GM10266 (cell line): ENCODE measurements around the gene CACNA2D4.

ENCODE experiments used
- DNase-seq: peaks from one replicate; pipeline ENCODE4 v3.0.0; 2012; ENCODE audit errors: extremely low spot score
- CTCF ChIP-seq: IDR thresholded peaks from 2 replicates; pipeline ENCODE4 v1.5.1; 2012; ENCODE audit warnings: mild to moderate bottlenecking, low read depth; ENCODE audit not compliant: control insufficient read depth, insufficient read depth; ENCODE audit errors: missing control alignments

Gene CACNA2D4

GRCh38 chr12:1917172-1918070 lies 1.0 kb downstream of the CACNA2D4 start:
- TF ChIP-seq CTCF = no peak
- DNase-seq = peak; percentile 16

GRCh38 chr12:1916371-1917171 lies 1.9 kb downstream of the CACNA2D4 start:
- peak; percentile 12 for DNase-seq
- no peak for TF ChIP-seq CTCF

- no peak for TF ChIP-seq CTCF
- peak; percentile 18 for DNase-seq
Observed at GRCh38 chr12:1915082-1915968, 3.1 kb downstream of the CACNA2D4 start.

- DNase-seq = peak; percentile 7
- TF ChIP-seq CTCF = no peak
Observed at GRCh38 chr12:1914114-1914911, 4.1 kb downstream of the CACNA2D4 start.

- TF ChIP-seq CTCF = no peak
- peak; percentile 15 for DNase-seq
Observed at GRCh38 chr12:1913377-1914113, 4.9 kb downstream of the CACNA2D4 start.
